ENCODE measurements around the gene NUSAP1.
"Not testable (repeated sequence)": the region's sequence is repeated elsewhere in the genome, so short reads cannot be mapped to it uniquely, and the experiment has no call there.

- TF ChIP-seq CTCF, POLR2A, EP300, POLR2AphosphoS5 (IDR thresholded peaks at IDR 0.05): not testable (repeated sequence)
Observed at GRCh38 chr15:41320805-41321330, 11.8 kb upstream of the NUSAP1 start.

All from gastroesophageal sphincter (tissue), 3 donors.